Tongue (tissue), 2 donors: Measurements from ENCODE around the gene GPR176. TPM values are rescaled to one million over a fixed set of nuclear protein-coding genes. Genes with fewer than 3 reads are reported as not detected.
"Not testable (repeated sequence)": the region's sequence is repeated elsewhere in the genome, so short reads cannot be mapped to it uniquely, and the experiment has no call there.

ENCODE experiments used
- DNase-seq: peaks from one replicate; pipeline ENCODE4 v3.0.0-alpha.2; 2015
- total RNA-seq: library from RNA; depleted of rRNA; stranded (reverse); fragments of >200 nt; gene quantifications from one replicate; pipeline ENCODE4 v1.2.3, GENCODE V29; 2014

GPR176 gene
- total RNA-seq, 1 donor from 2014 or later = 4.1 TPM

GRCh38 chr15:39935241-39935640 is 15.2 kb upstream of the GPR176 start:
- no peak for DNase-seq

DNA sequence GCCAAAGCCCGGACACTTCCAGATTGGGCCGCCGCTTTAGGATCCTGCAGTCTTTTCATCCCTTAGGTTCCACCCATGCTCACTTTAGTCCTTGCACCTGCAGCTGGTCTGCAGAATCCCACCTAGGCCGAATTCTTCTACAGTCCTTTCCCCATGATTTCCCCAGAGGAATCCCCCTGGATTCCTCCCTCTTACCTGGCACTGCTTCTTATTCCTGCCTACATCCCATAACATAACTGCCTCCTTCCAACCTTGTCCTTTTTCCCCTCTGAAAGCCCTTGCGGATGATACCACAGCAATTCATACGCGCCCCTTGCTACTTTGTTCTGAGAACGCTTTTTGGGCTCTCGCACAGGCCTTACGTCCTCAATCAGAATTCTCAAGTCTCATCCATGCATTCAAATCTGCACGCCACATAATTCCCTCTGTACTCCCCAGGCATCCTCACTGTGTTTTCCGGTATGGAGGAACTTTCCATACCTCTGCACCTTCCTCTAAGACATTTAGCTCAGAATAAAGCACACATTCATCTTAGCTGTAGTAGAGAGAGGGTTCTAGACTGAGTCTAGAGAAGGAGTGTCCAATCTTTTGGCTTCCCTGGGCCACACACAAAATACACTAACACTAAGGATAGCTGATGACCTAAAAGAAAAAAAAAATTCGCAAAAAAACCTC is 14.5 kb upstream of the GPR176 start:
- DNase-seq = peak; percentile 38

GRCh38 chr15:39931615-39932014 is 11.5 kb upstream of the GPR176 start:
- no peak for DNase-seq

- DNase-seq = no peak
Measured at GRCh38 chr15:39926526-39926925, 6.5 kb upstream of the GPR176 start.

- DNase-seq = no peak
Measured at GRCh38 chr15:39925112-39925842, 5.2 kb upstream of the GPR176 start.

DNA sequence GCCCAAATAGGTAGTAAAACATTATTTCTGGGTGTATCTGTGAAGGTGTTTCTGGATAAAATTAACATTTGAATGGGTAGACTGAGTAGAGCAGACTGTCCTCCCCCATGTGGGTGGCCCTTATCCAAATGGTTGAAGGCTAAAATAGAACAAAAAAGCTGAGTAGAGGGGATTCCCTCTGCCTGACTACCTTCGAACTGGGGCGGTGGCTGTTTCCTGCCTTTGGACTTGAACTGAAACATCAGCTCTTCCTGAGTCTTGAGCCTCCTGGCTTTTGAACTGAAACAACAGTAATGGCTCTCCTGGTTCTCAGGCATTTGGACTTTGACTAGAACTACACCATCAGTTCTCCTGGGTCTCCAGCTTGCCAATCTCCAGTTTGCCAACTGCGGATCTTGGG is 4.4 kb upstream of the GPR176 start:
- no peak for DNase-seq

DNA sequence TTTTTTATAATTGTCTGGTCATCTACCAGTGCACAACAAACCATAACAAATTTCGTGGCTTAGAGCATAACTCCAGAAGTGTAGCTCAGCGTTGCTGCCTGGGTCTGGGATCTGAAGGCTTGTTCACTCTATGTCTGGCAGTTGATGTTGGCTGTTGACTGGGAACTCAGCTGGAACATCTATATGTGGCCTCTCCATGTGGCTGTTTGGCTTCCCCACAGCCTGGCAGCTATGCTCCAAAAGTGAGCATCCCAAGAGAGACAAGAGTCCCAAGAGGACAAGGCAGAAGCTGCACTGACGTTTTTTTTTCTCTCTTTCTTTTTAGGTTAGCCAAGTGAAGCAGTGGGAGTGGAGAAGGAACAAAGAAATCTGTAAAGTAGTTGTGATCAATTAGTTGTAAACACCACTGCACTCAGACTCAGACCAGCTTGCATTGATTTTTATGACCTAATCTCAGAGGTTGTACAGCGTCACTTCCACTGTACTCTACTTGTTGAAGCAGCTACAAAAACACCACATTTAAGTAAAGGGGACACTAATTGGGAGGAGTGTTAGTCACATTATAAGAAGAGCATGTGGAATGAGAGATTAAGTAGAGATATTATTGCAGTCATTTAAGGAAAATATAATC is 2.5 kb upstream of the GPR176 start:
- no peak for DNase-seq

GRCh38 chr15:39921274-39921638 is 1.2 kb upstream of the GPR176 start:
- DNase-seq = no peak

GRCh38 chr15:39920510-39921273 is 626 bp upstream of the GPR176 start:
- DNase-seq = peak; percentile 88

GRCh38 chr15:39919411-39919747 is 687 bp downstream of the GPR176 start:
- no peak for DNase-seq

DNA sequence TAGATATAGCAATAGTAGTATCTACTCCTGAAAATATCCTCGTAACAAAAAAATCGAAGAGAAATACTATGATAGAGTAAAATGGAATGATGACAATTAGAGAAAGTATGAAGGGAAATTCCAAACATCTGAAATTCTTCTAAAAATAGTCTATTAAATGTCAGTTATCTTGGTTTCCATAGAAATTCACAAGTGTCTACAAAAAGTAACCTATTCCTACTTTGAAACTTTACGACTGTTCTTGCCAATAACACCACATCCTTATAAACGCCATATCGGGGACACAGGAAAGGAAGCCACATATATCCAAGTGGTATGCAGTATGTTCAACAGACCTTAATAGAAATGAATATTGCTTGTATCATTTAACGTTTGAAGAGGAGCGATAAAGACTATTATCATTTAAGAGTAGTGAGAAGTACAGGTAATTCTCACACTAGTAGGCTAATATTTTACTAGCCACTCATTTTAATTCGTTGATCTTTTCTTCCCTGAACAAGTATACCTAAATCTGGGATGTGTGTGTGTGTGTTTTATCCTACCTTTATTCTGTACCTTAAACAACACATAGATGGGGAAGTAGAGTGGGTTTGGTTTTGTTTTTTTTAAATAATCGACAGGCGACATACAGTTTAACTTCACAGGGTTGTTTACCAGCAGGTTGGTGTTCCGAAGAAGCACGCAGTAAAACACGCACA is 1.2 kb downstream of the GPR176 start:
- DNase-seq = peak; percentile 14

- no peak for DNase-seq
Measured at GRCh38 chr15:39914977-39915376, 5.1 kb downstream of the GPR176 start.

DNA sequence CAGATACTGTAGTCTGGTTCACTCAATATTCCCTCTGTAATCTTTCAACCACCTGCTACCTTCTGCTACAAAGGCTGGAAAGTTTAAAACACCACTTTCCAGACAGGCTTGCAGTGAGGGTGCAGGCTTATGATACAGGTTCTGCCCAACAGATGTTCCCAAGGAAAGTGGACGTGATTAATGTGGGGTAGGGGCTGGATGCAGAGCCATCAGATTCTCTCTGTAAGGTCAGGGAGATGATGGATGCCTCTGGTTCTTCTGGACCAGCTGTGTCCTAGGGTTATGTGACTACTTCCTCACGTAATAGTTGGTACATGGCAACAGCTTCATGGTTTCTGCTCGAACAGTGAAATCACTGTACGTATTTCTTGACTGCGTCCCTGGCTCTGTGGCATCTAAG is 11.1 kb downstream of the GPR176 start:
- DNase-seq = no peak

GRCh38 chr15:39908186-39908585 is 11.9 kb downstream of the GPR176 start:
- peak; percentile 46 for DNase-seq

GRCh38 chr15:39907216-39907615 is 12.8 kb downstream of the GPR176 start:
- no peak for DNase-seq

- no peak for DNase-seq
Measured at GRCh38 chr15:39904115-39904514, 16.0 kb downstream of the GPR176 start.

- no peak for DNase-seq
Measured at GRCh38 chr15:39898317-39898716, 21.7 kb downstream of the GPR176 start.

- DNase-seq = no peak
Measured at GRCh38 chr15:39896846-39897245, 23.2 kb downstream of the GPR176 start.

GRCh38 chr15:39896101-39896500 is 24.0 kb downstream of the GPR176 start:
- no peak for DNase-seq

DNA sequence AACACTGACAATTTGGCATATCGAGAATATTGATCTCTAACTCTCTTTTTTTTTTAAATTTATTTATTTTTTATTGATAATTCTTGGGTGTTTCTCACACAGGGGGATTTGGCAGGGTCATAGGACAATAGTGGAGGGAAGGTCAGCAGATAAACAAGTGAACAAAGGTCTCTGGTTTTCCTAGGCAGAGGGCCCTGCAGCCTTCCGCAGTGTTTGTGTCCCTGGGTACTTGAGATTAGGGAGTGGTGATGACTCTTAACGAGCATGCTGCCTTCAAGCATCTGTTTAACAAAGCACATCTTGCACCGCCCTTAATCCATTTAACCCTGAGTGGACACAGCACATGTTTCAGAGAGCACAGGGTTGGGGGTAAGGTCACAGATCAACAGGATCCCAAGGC is 27.0 kb downstream of the GPR176 start:
- DNase-seq = not testable (repeated sequence)

- DNase-seq = no peak
Measured at GRCh38 chr15:39892418-39892817, 27.6 kb downstream of the GPR176 start.

DNA sequence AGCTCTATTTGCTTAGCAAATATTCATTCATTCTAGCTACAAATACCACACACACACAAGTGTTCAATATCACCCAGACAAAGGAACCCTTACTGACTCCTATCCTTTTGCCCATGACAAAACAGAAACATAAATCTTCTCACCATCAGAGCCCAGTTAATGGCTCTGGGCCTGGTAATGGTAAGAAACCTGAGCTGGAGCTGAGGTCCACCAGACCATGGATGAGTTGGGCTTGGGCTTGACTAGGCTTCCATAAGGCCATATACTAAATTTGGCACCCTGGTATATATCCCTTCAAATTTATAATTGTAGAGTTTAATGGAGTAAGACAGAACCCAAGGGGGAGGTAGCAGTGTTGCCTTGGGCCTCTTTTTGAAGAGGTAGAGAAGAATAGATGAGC is 29.4 kb downstream of the GPR176 start:
- no peak for DNase-seq
